Endothelial cell of umbilical vein (primary cell): ENCODE data around the gene SDF4.

Experiments
- CTCF ChIP-seq, 2 donors: IDR thresholded peaks; 1 replicate in 1 of 2; 2 replicates in 1 of 2; pipeline ENCODE4 v1.5.1; 2011; ENCODE audit warnings: low read length in 2 of 2, mild to moderate bottlenecking in 2 of 2, moderate library complexity in 2 of 2, control low read depth in 1 of 2, inconsistent platforms in 1 of 2, low read depth in 1 of 2; ENCODE audit not compliant: insufficient read depth in 1 of 2; ENCODE audit errors: extremely low read depth in 1 of 2
- EZH2 ChIP-seq: IDR thresholded peaks from 2 replicates; pipeline ENCODE4 v1.6.1; 2012; ENCODE audit warnings: borderline replicate concordance, low read depth, mild to moderate bottlenecking, moderate library complexity, low read length, inconsistent platforms; ENCODE audit not compliant: severe bottlenecking
- FOS ChIP-seq: IDR thresholded peaks from 2 replicates; pipeline ENCODE4 v1.6.1; 2011; ENCODE audit warnings: mild to moderate bottlenecking, low read length, moderate library complexity, borderline replicate concordance; ENCODE audit not compliant: insufficient read depth
- JUN ChIP-seq: IDR thresholded peaks from 2 replicates; pipeline ENCODE4 v1.6.1; 2011; ENCODE audit warnings: borderline replicate concordance, low read depth; ENCODE audit not compliant: insufficient read length, insufficient read depth
- MAX ChIP-seq: IDR thresholded peaks from 2 replicates; pipeline ENCODE4 v1.6.1; 2011; ENCODE audit not compliant: insufficient read depth, insufficient read length
- MYC ChIP-seq: IDR thresholded peaks from one replicate; pipeline ENCODE4 v1.6.1; 2011; ENCODE audit warnings: mild to moderate bottlenecking, low read depth, low read length
- POLR2A ChIP-seq: IDR thresholded peaks from 2 replicates; pipeline ENCODE4 v1.6.1; 2012; ENCODE audit warnings: low read depth, mild to moderate bottlenecking, control low read depth, low read length
- POLR2AphosphoS5 ChIP-seq: IDR thresholded peaks from 2 replicates; pipeline ENCODE4 v1.6.1; 2012; ENCODE audit warnings: low read depth, mild to moderate bottlenecking, control low read depth, low read length, moderate library complexity; ENCODE audit not compliant: insufficient read depth

- TF ChIP-seq POLR2A (no peak), CTCF (IDR thresholded peaks at IDR 0.05; ENCODE audit: extremely low read depth in 1 of 2, insufficient read depth in 1 of 2, low read depth in 1 of 2, low read length in 2 of 2) (no peak), MAX (no peak), MYC (no peak), POLR2AphosphoS5 (no peak), EZH2 (no peak), FOS (no peak), JUN (no peak)
Observed at GRCh38 chr1:1225238-1225845, 6.5 kb downstream of the SDF4 start.
